HFF-Myc (cell line): ENCODE measurements around the gene ZC3H4.

ENCODE experiments used
- DNase-seq: peaks from one replicate; pipeline ENCODE4 v3.0.0-alpha.2; 2011; ENCODE audit warnings: low read depth; ENCODE audit errors: extremely low read depth
- H3K4me3 ChIP-seq: replicated peaks from 2 replicates; pipeline ENCODE4 v1.5.1; 2011; ENCODE audit warnings: low read depth, mild to moderate bottlenecking, control low read depth, low read length
- TF ChIP-seq, protein P1 (sequence below): IDR thresholded peaks from 2 replicates; pipeline ENCODE4 v1.5.1; 2012; ENCODE audit warnings: mild to moderate bottlenecking, low read depth, low read length, control low read depth; ENCODE audit errors: missing control alignments

The ZC3H4 gene

DNA sequence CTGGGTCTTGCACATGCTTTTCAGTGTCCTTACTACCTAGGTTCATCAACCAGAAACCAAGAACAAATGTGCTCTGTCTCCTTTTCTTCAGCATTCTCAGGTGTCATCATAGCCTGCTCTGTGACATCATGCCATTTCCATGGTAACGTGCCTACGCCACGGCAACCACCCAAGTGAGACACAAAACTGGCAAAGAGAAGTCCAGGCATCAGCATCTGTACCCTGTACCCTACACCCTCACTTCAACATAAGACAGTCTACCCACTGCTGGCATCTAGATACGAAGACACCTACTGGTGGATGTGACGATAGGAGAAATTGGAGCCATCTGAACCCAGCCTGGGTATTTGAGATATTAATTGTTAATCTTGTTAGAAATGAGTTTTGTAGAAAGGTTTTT lies 13.3 kb downstream of the ZC3H4 start:
- no peak overlapping the region for H3K4me3 ChIP-seq
- TF ChIP-seq, protein P1, sequence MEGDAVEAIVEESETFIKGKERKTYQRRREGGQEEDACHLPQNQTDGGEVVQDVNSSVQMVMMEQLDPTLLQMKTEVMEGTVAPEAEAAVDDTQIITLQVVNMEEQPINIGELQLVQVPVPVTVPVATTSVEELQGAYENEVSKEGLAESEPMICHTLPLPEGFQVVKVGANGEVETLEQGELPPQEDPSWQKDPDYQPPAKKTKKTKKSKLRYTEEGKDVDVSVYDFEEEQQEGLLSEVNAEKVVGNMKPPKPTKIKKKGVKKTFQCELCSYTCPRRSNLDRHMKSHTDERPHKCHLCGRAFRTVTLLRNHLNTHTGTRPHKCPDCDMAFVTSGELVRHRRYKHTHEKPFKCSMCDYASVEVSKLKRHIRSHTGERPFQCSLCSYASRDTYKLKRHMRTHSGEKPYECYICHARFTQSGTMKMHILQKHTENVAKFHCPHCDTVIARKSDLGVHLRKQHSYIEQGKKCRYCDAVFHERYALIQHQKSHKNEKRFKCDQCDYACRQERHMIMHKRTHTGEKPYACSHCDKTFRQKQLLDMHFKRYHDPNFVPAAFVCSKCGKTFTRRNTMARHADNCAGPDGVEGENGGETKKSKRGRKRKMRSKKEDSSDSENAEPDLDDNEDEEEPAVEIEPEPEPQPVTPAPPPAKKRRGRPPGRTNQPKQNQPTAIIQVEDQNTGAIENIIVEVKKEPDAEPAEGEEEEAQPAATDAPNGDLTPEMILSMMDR: no peak
- no peak for DNase-seq

- TF ChIP-seq, protein P1: no peak
- no peak overlapping the region for H3K4me3 ChIP-seq
- DNase-seq: no peak
Measured at GRCh38 chr19:47099576-47100050, 14.0 kb downstream of the ZC3H4 start.

DNA sequence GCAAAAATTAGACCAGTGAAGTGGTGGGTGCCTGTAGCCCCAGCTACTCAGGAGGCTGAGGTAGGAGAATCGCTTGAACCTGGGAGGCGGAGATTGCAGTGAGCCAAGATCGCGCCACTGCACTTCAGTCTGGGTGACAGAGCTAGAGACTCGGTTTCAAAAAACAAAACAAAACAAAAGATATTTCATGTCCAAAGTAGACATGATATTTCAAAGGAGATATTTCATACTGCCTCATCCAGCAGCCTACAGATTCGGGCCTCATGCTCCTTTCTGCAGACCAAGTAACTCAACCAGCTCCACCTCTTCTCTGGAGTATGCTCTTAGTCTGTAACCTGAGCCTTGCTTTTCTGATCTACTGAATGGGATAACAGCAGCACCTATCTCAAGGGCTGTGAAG lies 15.0 kb downstream of the ZC3H4 start:
- TF ChIP-seq, protein P1: no peak
- H3K4me3 ChIP-seq: no peak overlapping the region
- DNase-seq: no peak

- H3K4me3 ChIP-seq: no peak overlapping the region
- no peak for DNase-seq
- TF ChIP-seq, protein P1: no peak
Measured at GRCh38 chr19:47097396-47098201, 16.0 kb downstream of the ZC3H4 start.

GRCh38 chr19:47096721-47097120 lies 16.9 kb downstream of the ZC3H4 start:
- TF ChIP-seq, protein P1: no peak
- DNase-seq: no peak
- H3K4me3 ChIP-seq: no peak overlapping the region

DNA sequence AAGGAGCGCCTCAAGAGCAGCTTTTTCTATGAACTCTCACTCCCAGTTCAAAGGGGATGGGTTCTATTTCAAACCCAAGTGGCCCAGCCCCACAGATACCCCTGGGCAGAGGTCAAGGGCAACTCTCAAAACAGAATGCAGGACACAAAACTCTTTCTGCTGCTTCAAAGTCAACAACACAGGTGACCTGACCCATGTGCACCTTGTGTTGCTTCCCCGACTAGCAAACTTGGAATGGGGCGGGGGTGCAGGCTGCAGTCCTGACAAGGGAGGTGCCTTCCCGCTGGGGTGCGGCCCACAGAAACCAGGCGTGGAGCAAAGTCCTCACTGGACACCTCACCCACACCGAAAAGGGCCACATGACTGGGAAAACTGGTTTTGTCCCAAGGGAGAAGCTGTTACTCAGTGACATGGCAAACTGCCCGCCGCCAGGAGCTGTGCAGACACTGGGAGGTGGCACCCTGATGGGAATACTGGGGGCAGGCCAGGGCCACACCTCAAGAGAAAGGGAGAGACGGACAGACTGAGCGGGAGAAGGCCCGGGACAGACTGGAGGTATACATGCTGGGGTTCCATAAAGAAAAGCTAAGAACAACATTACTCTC lies 17.4 kb downstream of the ZC3H4 start:
- H3K4me3 ChIP-seq: no peak overlapping the region
- TF ChIP-seq, protein P1: no peak
- DNase-seq: no peak
